Islet precursor cell (in vitro differentiated cells): Measurements from ENCODE around the gene RAB36.

Experiments used
- DNase-seq: peaks from one replicate; pipeline ENCODE4 v3.0.0-alpha.2; 2018

Gene RAB36

GRCh38 chr22:23184100-23184763 lies 39.0 kb downstream of the RAB36 start:
- no peak for DNase-seq

GRCh38 chr22:23184764-23185113 lies 39.5 kb downstream of the RAB36 start:
- no peak for DNase-seq

DNA sequence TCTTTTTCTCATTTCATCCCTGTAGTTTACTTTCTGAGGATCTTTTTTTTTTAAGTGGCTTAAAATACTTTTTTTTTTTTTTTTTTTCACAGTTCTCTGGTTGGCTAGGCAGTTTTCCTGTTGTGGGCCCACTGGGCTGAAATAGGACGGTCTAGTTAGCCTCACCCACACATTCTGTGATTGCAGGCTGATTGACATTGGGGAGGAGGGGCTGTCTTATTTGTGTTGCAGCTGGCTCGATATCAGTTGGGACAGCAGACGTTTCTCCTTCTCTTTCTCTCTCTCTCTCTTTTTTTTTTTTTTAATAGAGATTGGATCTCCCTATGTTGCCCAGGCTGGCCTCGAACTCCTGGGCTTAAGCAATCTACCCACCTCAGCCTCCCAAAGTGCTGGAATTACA lies 41.9 kb downstream of the RAB36 start:
- no peak for DNase-seq

DNA sequence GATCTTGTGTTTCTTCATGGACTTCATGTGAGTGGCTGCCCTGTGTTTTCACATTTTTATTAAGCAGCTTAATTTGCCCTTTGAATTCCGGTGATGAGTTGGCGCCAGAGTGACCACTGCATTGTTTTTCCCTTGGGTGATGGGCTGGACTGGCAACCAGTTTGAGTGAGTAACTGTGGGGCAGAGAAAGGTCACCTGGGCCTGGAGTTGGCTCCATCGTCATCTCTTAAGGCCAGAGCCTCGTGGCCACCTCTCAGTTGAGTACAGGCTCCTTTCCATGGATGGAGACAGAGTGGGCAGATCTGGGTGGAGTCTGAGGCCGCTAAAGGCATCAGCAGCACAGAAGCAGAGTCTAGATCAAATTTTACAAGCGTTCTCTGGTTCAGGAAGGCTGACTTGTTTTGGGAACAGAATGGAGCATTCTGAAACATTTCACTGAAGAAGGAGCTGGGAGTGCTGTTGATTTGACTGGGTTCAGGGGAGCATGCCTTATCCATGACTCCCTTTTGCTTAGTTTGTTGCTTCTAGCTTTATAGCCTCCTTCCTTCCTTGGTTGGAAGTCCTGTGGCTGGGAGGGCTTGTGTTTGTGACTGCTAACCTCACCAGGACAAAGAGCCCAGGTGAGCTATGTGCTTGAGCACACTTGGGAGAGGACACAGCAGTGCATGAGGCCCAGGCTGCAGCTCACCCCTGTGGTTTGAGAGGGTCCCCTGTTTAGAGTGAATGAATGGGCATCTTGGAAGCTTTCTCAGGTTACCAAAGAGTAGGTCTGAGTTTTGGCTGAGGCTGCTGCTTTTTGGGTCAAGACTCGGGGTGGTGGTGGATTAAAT lies 42.8 kb downstream of the RAB36 start:
- no peak for DNase-seq

- DNase-seq: no peak
Observed at GRCh38 chr22:23190526-23190925, 45.2 kb downstream of the RAB36 start.

GRCh38 chr22:23192133-23192532 lies 46.9 kb downstream of the RAB36 start:
- DNase-seq: no peak

DNA sequence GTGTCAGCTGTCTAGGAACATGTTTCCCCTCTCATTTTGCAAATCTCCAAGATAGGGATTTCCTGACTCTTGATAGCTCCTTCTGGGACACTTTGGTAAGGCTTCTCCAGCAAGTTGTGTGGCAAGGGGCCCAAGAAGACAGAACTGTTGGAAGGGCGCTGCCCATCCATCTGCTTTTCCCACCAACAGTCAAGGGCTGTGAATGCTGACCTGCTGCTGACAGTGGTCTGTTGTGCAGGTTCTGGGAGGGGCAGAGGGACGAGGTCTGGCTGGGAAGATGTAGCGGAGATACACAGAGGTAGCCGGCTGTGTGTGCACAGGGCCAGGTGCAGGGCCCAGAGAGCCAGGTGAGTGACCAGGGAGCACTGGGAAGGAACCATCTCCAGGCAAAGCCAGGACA lies 47.3 kb downstream of the RAB36 start:
- DNase-seq: peak; percentile 53

DNA sequence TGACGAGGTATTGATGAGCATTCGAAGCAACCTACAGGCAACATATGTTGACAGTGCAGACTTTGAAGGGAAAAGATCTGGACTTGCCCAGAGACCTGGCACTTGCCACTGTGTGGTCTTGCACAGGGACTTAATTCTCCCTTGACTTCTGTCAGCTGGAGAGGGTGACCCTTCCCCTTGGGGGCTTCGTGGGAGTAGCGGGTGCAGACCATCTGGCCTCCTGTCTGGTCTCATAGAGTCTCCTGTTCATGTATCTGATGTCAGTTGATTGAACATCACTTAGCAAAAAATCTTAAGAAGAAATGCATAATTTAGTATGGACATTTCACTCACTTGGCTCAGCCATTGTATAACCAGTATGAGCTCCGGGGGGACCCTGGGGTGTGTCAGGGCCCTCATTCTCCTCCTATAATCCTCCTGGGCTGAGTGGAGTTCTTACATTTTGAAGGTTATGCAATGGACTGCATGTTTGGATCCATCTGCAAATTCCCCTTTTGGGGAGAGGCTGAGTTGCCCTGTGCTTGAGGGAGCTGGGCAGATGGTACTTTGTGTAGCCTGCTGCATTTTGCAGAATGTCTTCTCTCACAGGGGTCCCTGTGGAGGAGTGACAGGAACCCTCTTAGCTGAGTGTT lies 48.0 kb downstream of the RAB36 start:
- DNase-seq: no peak

DNA sequence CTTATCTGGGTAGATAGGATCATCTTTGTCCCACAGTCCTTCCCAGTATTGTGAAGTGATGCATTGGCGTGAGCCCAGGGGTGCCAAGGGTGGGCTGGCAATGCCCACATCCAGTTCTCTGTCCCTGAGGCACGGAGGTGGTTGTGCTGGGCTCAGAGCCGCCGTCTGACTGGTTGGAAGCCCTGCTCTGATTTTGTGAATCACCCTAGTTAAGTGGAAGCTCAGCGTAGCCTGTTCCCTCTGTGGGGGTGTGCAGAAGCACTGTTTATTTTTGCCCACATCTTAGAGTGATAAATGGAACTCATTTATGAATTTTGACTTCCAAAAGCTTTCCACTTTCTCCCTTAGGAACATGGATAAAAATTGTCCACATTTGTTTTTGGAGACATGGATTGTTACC lies 48.6 kb downstream of the RAB36 start:
- no peak for DNase-seq

- DNase-seq: no peak
Observed at GRCh38 chr22:23196165-23196564, 50.9 kb downstream of the RAB36 start.

- DNase-seq: no peak
Observed at GRCh38 chr22:23197836-23198235, 52.6 kb downstream of the RAB36 start.

DNA sequence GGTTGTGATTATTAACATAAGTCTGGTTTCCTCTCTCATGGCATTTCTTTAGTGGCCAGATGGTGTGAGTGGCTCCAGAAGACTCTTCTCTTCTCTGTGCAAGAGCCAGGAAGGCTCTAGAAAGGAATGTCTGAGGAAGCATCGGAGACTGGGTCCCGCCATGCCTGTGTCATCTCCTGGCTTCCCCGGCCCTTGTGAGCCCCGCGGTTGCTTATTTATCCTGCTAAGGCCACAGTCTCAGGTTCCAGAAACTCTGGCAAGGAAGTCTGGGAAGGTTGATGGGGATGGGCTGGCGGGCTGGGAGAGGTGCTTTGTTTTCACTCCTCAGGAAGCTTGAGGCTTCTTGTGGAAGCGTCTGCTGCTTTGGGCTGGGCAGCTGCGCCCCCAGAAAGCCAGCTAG lies 53.9 kb downstream of the RAB36 start:
- DNase-seq: no peak

DNA sequence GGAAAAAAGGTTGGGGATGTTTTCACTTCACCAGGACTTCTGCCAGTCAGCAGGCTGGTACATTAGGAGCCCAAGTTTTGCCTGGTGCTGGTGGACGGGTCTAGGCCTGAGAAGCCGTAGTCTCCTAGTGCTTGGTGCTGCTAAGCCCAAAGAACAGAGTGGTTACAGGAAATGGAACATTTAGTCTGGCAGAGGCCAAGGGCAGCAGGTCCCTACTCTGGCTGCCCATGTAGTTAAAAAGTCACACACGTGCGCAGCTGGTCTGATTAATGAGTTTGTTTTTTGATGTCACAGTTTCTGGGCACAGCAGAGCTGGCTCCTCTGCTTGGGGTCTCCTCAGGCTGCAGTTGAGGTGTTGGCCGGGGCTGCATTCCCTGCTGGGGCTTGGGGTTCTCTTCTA lies 55.6 kb downstream of the RAB36 start:
- DNase-seq: no peak

DNA sequence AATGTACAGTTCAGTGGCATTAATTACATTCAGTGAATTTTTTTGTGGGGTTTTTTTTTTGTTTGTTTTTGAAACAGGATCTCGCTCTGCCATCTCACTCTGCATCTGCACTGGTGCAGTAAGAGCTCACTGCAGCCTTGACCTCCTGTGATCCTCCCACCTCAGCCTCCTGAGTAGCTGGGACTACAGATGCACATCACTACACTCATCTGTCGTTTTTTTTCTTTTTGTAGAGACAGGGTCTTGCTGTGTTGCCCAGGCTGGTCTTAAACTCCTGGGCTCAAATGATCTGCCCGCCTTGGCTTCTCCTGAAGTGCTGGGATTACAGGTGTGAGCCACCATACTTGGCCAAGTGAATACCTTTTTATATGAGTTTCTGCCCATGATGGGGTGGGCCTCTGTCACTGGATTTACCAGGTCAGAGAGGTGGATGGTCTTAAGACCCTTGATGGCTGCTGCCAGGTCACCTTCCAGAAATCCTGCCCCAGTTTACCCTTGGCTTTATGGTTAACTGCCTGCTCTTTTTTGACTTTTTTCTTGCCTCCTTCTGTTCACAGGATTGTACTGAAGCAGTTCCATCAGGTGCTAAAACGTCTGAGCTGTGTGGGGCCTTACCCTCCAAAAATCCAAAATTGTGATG lies 57.7 kb downstream of the RAB36 start:
- DNase-seq: no peak

DNA sequence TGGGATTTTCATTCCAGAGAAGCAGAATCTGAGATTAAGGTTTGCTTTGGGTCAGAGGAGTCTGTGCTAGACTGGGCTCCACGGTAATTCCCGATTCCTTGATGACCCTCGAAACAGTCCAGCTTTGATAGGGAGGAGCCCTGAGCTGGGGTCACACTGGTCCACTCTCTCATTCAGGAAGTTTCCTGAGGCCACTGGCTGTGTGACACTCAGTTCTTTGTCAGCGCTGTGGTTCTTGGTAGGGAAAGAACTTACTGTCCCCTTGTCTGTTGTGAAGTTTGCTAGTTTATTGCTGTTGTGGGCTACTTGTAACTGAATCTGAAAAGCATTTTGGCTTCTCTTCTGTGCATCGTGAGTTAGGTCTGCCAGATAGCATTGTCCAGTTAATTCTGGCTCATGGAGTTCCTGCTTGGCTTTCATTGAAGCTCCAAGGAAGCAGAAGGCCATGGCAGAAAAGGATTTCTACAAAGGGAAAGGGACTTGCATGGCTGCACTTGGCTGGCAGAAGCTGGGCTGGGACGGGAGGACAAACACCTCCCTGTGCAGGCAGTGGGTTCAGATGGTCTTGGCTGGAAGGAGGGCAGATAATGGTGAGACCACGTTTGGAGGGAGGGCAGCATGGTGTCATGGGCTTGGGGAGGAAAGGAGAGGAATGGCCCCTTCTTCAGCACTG lies 58.3 kb downstream of the RAB36 start:
- no peak for DNase-seq

GRCh38 chr22:23204125-23204488 lies 58.8 kb downstream of the RAB36 start:
- DNase-seq: no peak

DNA sequence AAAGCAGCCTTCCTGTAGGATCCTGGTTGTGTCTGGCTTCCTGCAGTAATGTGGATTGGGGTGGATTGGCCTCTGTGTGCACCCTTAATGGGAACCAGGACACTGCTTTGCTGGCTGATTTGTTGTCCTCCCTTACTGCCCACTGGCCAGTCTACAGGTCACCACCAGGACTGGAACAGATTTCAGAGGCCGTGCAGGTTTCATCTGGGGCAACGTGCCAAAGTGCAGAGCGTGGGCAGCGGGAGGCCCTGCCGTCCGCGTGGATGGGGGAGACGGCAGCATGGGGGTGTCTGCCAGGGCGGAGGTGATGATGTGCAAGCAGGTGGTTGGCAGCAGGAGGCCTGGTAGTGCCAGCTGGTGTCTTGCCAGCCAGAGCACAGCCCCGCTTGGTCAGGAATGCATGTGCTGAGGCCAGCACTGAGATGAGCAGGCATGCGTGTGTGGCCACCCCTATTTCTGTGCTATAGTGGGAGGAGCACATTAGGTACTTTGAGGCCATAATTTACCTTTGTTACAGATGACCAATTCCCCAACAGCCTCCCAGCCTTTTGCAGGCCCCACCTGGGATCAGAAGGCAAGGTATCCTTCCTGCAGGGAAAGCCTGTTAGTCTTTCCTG lies 59.4 kb downstream of the RAB36 start:
- no peak for DNase-seq

DNA sequence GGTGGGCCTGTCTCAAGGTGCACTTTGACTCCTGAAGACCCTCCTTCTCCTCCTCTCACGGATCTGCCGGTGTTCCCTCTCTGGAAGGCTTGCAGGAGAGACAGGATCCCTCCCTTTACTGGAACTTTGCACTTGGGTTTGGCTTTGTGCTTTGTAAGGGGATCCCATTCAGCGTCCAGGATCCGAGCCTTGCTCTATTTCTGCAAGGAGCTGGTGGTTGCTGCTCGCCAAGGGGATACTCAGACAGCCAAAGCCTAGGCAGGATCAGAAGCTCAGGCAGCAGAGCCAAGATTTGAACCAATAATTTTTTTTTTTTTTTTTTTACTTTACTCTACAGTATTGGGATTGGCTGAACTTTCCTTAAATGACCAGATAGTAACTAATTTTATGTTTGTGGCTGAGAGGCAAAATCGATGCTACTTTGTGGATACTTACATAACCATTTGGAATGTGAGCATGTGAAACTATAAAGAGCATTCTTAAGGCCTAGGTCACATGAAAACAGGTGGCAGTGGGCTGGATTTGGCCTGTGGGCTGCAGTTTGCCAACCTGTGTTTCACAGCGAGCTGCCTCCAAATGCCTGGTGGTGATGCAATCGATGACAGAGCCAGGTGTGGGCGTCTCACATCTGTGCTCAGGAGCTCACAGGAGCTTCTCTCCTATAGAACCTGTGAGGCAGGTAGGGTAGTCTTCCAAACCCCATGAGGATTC lies 60.2 kb downstream of the RAB36 start:
- DNase-seq: no peak

DNA sequence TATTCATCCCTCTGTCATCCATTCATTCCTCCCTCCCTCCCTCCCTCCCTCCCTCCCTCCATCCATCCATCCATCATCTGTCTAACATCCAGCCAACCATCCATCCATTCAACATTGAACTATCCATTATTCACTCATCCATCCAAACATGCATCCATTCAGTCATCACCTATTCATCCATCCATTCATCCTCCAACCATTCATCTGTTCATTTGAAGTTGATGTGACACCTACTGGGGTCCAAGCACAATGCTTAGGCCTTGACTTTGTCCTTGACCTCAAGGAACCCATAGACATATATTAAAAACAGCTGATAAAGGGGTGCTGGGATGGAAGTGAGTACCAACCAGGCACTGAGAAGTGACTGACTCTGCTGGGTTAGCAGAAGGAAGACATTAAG lies 61.6 kb downstream of the RAB36 start:
- DNase-seq: no peak

DNA sequence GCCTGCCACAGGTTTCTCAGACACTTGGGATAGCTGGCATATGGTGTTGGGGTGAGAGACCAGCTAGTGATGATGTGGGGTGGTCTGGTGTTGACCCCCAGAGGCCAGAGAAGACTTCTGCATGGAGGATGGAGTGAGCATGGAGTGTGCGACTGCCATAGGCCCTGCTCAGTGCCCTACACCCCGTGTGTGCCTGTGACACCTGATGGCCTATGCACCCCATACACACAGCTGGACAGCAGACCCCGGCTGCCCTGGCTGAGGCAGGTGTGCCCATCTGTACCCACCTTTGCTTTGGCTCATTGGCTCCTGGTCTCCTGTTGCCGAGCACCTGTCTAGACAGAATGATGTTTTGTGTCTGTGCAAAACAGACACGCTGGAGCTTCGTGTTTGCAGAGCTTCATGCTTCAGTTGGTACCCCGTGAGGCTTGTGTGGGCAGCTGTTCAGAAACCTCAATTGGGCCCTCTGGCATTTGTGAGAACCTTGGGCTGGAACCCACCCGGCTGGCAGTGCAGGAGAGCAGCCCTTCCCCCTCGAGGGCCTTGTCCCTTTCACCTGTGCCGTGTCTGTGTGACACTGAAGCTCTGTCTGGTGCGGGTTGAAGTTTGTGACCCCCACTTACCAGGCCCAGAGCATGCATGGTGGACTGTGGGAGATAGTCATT lies 62.6 kb downstream of the RAB36 start:
- DNase-seq: no peak

DNA sequence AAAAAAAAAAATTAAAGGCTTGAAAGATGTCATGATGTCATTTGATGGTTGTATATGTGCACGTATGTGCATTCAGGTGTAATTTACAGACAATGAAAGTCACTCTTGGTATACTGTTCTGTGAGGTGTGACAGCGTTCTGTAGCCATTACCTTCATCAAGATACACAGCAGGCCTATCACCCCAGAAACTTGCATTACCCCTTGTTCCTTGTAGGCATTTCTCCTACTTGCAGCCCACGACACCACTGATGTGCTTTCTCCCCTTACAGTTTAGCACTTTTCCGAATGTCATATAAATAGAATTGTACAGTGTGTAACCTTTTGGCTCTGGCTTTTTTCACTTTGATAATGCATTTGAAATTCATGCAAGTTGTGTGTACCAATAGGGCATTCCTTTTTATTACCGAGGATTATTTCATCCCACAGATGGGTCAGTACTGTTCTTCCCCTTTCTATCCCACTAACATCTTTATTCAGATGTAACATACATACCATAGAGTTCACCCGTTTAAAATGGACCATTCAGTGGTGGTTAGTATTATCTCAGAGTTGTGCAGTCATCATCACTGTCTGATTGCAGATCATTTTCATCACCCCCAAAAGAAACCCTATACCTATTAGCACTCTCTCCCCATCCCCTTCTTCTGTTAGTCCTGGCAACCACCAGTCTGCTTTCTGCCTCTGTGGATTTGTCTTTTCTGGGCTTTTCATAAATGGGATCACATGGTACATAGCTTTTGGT lies 65.3 kb downstream of the RAB36 start:
- DNase-seq: no peak
